ENCODE results near the gene FZD10. TPM values are rescaled to one million over a fixed set of nuclear protein-coding genes. Genes with fewer than 3 reads are reported as not detected.

The FZD10 gene
- total RNA-seq, 1 donor from 2014 or later = 0.05 TPM

GRCh38 chr12:130166306-130166705 lies 4.0 kb downstream of the FZD10 start:
- Histone ChIP-seq H3K27ac (replicated peaks) (no peak overlapping the region), H3K4me3 (no peak overlapping the region), H3K9me3 (replicated peaks) (no peaks in the 10 kb centered on the region), H3K27me3 (ENCODE audit: low read depth) (peaks cover 100% of the 10 kb centered on the region), H3K4me1 (peaks cover 11% of the 10 kb centered on the region), H3K36me3 (no peaks in the 10 kb centered on the region)
- no peak for TF ChIP-seq CTCF (IDR thresholded peaks at IDR 0.05; ENCODE audit: borderline replicate concordance)
- DNase-seq = no peak
- intact Hi-C loops (cut with micrococcal nuclease) = no loop called here

DNA sequence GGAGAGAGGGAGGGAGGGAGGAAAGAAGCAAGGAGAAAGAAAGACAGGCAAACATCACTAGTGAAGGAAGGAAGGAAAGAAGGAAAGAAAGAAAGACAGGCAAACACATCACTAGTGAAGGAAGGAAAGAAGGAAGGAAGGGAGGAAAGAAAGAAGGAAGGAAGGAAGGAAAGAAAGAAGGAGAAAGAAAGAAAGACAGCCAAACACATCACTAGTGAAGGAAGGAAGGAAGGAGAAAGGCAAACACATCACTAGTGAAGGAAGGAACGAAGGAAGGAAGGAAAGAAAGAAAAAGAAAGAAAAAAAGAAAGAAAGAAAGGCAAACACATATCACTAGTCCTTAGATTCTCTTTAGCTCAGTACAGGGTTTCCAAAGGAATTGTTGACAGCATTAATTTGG lies 5.3 kb downstream of the FZD10 start:
- Histone ChIP-seq H3K9me3 (replicated peaks) (peaks cover 7% of the 10 kb centered on the region), H3K27me3 (ENCODE audit: low read depth) (peaks cover 99% of the 10 kb centered on the region), H3K36me3 (no peaks in the 10 kb centered on the region), H3K4me3 (no peak overlapping the region), H3K27ac (replicated peaks) (no peak overlapping the region), H3K4me1 (peaks cover under 1% of the 10 kb centered on the region)
- DNase-seq = no peak
- intact Hi-C loops (cut with micrococcal nuclease) = no loop called here
- TF ChIP-seq CTCF (IDR thresholded peaks at IDR 0.05; ENCODE audit: borderline replicate concordance) = no peak

DNA sequence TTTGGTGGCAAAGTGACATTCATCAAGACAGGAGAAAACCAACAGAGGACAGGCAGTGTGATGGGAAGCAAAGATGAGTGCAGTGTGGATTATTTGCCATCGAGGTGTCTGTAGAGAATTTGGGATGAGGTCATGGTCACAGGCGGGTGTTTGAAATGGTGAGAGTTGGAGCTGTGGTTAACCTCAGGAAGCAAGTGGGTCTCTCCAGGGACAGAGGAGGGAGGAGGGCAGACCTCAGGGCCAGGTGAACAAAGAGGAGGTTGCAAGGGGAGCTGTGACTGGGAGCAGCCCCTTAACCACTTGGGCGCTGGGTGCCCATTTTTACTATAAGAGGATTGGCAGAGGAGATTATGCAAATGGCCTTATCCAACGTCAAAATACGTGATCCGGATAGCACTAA lies 7.0 kb downstream of the FZD10 start:
- intact Hi-C loops (cut with micrococcal nuclease) = no loop called here
- no peak overlapping the region for H3K27ac ChIP-seq (replicated peaks)
- H3K4me1 ChIP-seq = no peaks in the 10 kb centered on the region
- peaks cover 8% of the 10 kb centered on the region for H3K9me3 ChIP-seq (replicated peaks)
- H3K27me3 ChIP-seq (ENCODE audit: low read depth) = peaks cover 94% of the 10 kb centered on the region
- TF ChIP-seq CTCF (IDR thresholded peaks at IDR 0.05; ENCODE audit: borderline replicate concordance) = no peak
- H3K4me3 ChIP-seq = no peak overlapping the region
- no peaks in the 10 kb centered on the region for H3K36me3 ChIP-seq
- no peak for DNase-seq

DNA sequence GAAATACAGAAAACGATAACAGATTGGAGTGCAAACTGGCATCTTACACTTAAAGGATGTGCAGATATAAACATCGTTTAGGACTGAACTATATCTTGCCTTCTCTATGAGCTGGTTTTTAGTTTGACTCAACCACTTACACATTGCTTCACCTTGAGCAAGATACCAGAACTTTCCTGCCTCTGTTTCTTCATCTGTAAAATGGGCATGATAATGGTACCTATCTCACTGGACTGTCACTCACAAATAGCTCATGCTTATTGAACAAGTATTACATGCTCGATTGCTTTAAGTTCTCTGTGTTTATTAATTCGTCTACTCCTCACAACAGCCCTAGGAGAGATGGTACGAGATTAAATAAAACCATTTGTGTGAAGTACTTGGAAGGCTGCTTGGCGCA lies 7.7 kb downstream of the FZD10 start:
- DNase-seq = no peak
- Histone ChIP-seq H3K4me1 (no peaks in the 10 kb centered on the region), H3K27ac (replicated peaks) (no peak overlapping the region), H3K9me3 (replicated peaks) (peaks cover 8% of the 10 kb centered on the region), H3K27me3 (ENCODE audit: low read depth) (peaks cover 94% of the 10 kb centered on the region), H3K4me3 (no peak overlapping the region), H3K36me3 (no peaks in the 10 kb centered on the region)
- intact Hi-C loops (cut with micrococcal nuclease) = no loop called here
- no peak for TF ChIP-seq CTCF (IDR thresholded peaks at IDR 0.05; ENCODE audit: borderline replicate concordance)

DNA sequence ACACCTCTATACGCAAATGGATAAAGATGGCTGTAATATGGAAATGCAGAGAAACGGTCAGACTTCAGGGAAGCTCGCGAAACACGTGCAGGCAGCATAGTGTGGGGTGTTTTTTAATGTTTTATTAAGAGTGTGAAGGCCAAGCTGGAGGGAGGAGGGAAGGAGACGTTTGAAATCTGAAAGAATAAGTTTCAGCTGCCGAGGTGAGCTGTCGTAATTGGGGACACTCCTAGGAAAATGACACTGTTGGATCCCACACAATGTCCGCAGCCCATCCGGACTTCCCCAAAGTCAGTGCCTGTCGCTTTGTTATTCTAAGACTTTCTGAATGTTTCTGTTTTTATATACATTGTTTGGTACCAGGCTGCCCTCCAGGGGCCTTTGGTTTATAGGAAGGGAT lies 8.3 kb downstream of the FZD10 start:
- H3K4me1 ChIP-seq = no peaks in the 10 kb centered on the region
- intact Hi-C loops (cut with micrococcal nuclease) = no loop called here
- no peak overlapping the region for H3K4me3 ChIP-seq
- H3K27me3 ChIP-seq (ENCODE audit: low read depth) = peaks cover 94% of the 10 kb centered on the region
- H3K9me3 ChIP-seq (replicated peaks) = peaks cover 8% of the 10 kb centered on the region
- H3K36me3 ChIP-seq = no peaks in the 10 kb centered on the region
- DNase-seq = no peak
- TF ChIP-seq CTCF (IDR thresholded peaks at IDR 0.05; ENCODE audit: borderline replicate concordance) = no peak
- no peak overlapping the region for H3K27ac ChIP-seq (replicated peaks)

Data from left ventricle myocardium inferior (tissue), 1 donor.